ENCODE results near the gene AARS2. TPM values are rescaled to one million over a fixed set of nuclear protein-coding genes. Genes with fewer than 3 reads are reported as not detected.
A peak's percentile ranks its signal among the peaks of the same experiment; 100 is the strongest.

Gene AARS2
- total RNA-seq, 2 donors from 2014 or later = 6.0 to 8.8 TPM

GRCh38 chr6:44260451-44261297 is 52.5 kb downstream of the AARS2 start:
- TF ChIP-seq CTCF (IDR thresholded peaks at IDR 0.05) = no peak
- ATAC-seq (ENCODE audit: insufficient number of reproducible peaks, low FRiP score, low read depth) = no peak
- H3K36me3 ChIP-seq = no peaks in the 10 kb centered on the region
- no peak for DNase-seq (ENCODE audit: low spot score)
- H3K4me3 ChIP-seq = no peak overlapping the region
- no peak overlapping the region for H3K27ac ChIP-seq
- H3K9me3 ChIP-seq = no peaks in the 10 kb centered on the region
- no peaks in the 10 kb centered on the region for H3K27me3 ChIP-seq (replicated peaks; ENCODE audit: insufficient read depth)
- H3K4me1 ChIP-seq (ENCODE audit: control insufficient read depth in 1 of 2, low read depth in 2 of 2) = peaks cover 39 to 47% of the 10 kb centered on the region in 2 donors

- TF ChIP-seq CTCF (IDR thresholded peaks at IDR 0.05) = no peak
- no peaks in the 10 kb centered on the region for H3K9me3 ChIP-seq
- no peak overlapping the region for H3K27ac ChIP-seq
- ATAC-seq (ENCODE audit: insufficient number of reproducible peaks, low FRiP score, low read depth) (no peak), DNase-seq (ENCODE audit: low spot score) (no peak)
- no peaks in the 10 kb centered on the region for H3K27me3 ChIP-seq (replicated peaks; ENCODE audit: insufficient read depth)
- H3K4me3 ChIP-seq = no peak overlapping the region
- H3K36me3 ChIP-seq = peaks cover 1% of the 10 kb centered on the region
- H3K4me1 ChIP-seq (ENCODE audit: control insufficient read depth in 1 of 2, low read depth in 2 of 2) = peaks cover 39 to 47% of the 10 kb centered on the region in 2 donors
Observed at GRCh38 chr6:44260011-44260410, 53.1 kb downstream of the AARS2 start.

GRCh38 chr6:44258921-44259320 is 54.2 kb downstream of the AARS2 start:
- Histone ChIP-seq H3K27me3 (replicated peaks; ENCODE audit: insufficient read depth) (no peaks in the 10 kb centered on the region), H3K27ac (no peak overlapping the region), H3K9me3 (no peaks in the 10 kb centered on the region), H3K36me3 (peaks cover 11% of the 10 kb centered on the region), H3K4me1 (ENCODE audit: control insufficient read depth in 1 of 2, low read depth in 2 of 2) (peaks cover 31 to 38% of the 10 kb centered on the region in 2 donors), H3K4me3 (no peak overlapping the region)
- TF ChIP-seq CTCF (IDR thresholded peaks at IDR 0.05) = no peak
- DNase-seq (ENCODE audit: low spot score) (no peak), ATAC-seq (ENCODE audit: insufficient number of reproducible peaks, low FRiP score, low read depth) (no peak)

GRCh38 chr6:44258325-44258863 is 54.8 kb downstream of the AARS2 start:
- Histone ChIP-seq H3K27me3 (replicated peaks; ENCODE audit: insufficient read depth) (no peaks in the 10 kb centered on the region), H3K27ac (no peak overlapping the region), H3K36me3 (peaks cover 11% of the 10 kb centered on the region), H3K4me1 (ENCODE audit: control insufficient read depth in 1 of 2, low read depth in 2 of 2) (peaks cover 26 to 33% of the 10 kb centered on the region in 2 donors), H3K4me3 (no peak overlapping the region), H3K9me3 (no peaks in the 10 kb centered on the region)
- ATAC-seq (ENCODE audit: insufficient number of reproducible peaks, low FRiP score, low read depth) = no peak
- no peak for TF ChIP-seq CTCF (IDR thresholded peaks at IDR 0.05)
- DNase-seq (ENCODE audit: low spot score) = no peak

GRCh38 chr6:44257753-44258324 is 55.3 kb downstream of the AARS2 start:
- Histone ChIP-seq H3K27me3 (replicated peaks; ENCODE audit: insufficient read depth) (no peaks in the 10 kb centered on the region), H3K4me1 (ENCODE audit: control insufficient read depth in 1 of 2, low read depth in 2 of 2) (peaks cover 20 to 27% of the 10 kb centered on the region in 2 donors), H3K4me3 (peak overlapping the region; percentile 88), H3K27ac (peak overlapping the region; percentile 59 to 76), H3K36me3 (peaks cover 17% of the 10 kb centered on the region), H3K9me3 (no peaks in the 10 kb centered on the region)
- peak; percentile 4 for ATAC-seq (ENCODE audit: insufficient number of reproducible peaks, low FRiP score, low read depth)
- DNase-seq (ENCODE audit: low spot score) = no peak
- TF ChIP-seq CTCF (IDR thresholded peaks at IDR 0.05) = no peak

Measured in thoracic aorta (tissue), 2 donors.